CD4-positive, CD25-positive, alpha-beta regulatory T cell (primary cell): ENCODE data around the gene SCRN2. TPM values are rescaled to one million over a fixed set of nuclear protein-coding genes. Genes with fewer than 3 reads are reported as not detected.

ENCODE experiments used
- ATAC-seq, 2 donors: fragments of 150-1000 bp; cut with Tn5 transposase; one replicate each; pipeline ENCODE4 v1.10.0; 2021; ENCODE audit warnings: low read depth in 2 of 2, moderate number of reproducible peaks in 2 of 2, moderate library complexity in 1 of 2
- DNase-seq, 3 donors: peaks; one replicate each; pipeline versions ENCODE4 v3.0.0 to v3.0.0-alpha.2; 2012 to 2022; ENCODE audit warnings: mixed read lengths in 1 of 3
- H3K27ac ChIP-seq: one replicate; pipeline ENCODE4 v1.7.0; 2013; ENCODE audit warnings: mild to moderate bottlenecking, low read length; ENCODE audit not compliant: insufficient read depth, poor library complexity, severe bottlenecking
- H3K27me3 ChIP-seq: one replicate; pipeline ENCODE4 v1.7.0; 2013; ENCODE audit warnings: low read length; ENCODE audit not compliant: control insufficient read depth, insufficient read depth
- H3K36me3 ChIP-seq: one replicate; pipeline ENCODE4 v1.7.0; 2013; ENCODE audit warnings: mild to moderate bottlenecking, low read length, moderate library complexity; ENCODE audit not compliant: control insufficient read depth, insufficient read depth
- H3K4me1 ChIP-seq: 2 replicates; pipeline ENCODE4 v1.7.0; 2013; ENCODE audit warnings: mild to moderate bottlenecking, low read length; ENCODE audit not compliant: insufficient read depth, control insufficient read depth, poor library complexity, severe bottlenecking
- H3K4me3 ChIP-seq: one replicate; pipeline ENCODE4 v1.7.0; 2013; ENCODE audit warnings: low read depth, mild to moderate bottlenecking, low read length, moderate library complexity
- H3K9me3 ChIP-seq, 2 experiments: 1 replicate in 1 of 2; 2 replicates in 1 of 2; pipeline ENCODE4 v1.7.0; 2013; ENCODE audit warnings: low read length in 2 of 2, mild to moderate bottlenecking in 1 of 2, moderate library complexity in 1 of 2; ENCODE audit not compliant: control insufficient read depth in 2 of 2
- H3K27ac Mint-ChIP-seq, 3 donors: one replicate each; pipeline ENCODE4 v1.8.0; 2020 to 2022; ENCODE audit warnings: mild to moderate bottlenecking in 3 of 3, mixed read lengths in 3 of 3, moderate library complexity in 2 of 3
- H3K27me3 Mint-ChIP-seq: one replicate; pipeline ENCODE4 v1.8.0; 2022; ENCODE audit warnings: mild to moderate bottlenecking, mixed read lengths
- H3K36me3 Mint-ChIP-seq: one replicate; pipeline ENCODE4 v1.8.0; 2020; ENCODE audit warnings: mixed read lengths
- H3K4me1 Mint-ChIP-seq, 4 donors: one replicate each; pipeline ENCODE4 v1.8.0; 2020 to 2022; ENCODE audit warnings: mixed read lengths in 4 of 4, mild to moderate bottlenecking in 1 of 4
- H3K4me3 Mint-ChIP-seq, 4 donors: one replicate each; pipeline ENCODE4 v1.8.0; 2020 to 2022; ENCODE audit warnings: mild to moderate bottlenecking in 4 of 4, mixed read lengths in 4 of 4, moderate library complexity in 3 of 4
- H3K9me3 Mint-ChIP-seq, 7 donors: one replicate each; pipeline ENCODE4 v1.8.0; 2020 to 2022; ENCODE audit warnings: mixed read lengths in 7 of 7, mild to moderate bottlenecking in 3 of 7, moderate library complexity in 2 of 7
- polyA plus RNA-seq, 4 donors: library from polyadenylated mRNA; unstranded; fragments of 300-500 nt; fragmentation: Illumina TruSeq; gene quantifications; one replicate each; pipeline ENCODE4 v1.2.3, GENCODE V29; 2021
- total RNA-seq: library from RNA; stranded (reverse); gene quantifications from one replicate; pipeline ENCODE4 v1.2.3, GENCODE V29; 2022

SCRN2 gene
- total and polyA plus RNA-seq, 5 donors from 2014 or later, result 15.9 to 30.9 (median 22.0) TPM

DNA sequence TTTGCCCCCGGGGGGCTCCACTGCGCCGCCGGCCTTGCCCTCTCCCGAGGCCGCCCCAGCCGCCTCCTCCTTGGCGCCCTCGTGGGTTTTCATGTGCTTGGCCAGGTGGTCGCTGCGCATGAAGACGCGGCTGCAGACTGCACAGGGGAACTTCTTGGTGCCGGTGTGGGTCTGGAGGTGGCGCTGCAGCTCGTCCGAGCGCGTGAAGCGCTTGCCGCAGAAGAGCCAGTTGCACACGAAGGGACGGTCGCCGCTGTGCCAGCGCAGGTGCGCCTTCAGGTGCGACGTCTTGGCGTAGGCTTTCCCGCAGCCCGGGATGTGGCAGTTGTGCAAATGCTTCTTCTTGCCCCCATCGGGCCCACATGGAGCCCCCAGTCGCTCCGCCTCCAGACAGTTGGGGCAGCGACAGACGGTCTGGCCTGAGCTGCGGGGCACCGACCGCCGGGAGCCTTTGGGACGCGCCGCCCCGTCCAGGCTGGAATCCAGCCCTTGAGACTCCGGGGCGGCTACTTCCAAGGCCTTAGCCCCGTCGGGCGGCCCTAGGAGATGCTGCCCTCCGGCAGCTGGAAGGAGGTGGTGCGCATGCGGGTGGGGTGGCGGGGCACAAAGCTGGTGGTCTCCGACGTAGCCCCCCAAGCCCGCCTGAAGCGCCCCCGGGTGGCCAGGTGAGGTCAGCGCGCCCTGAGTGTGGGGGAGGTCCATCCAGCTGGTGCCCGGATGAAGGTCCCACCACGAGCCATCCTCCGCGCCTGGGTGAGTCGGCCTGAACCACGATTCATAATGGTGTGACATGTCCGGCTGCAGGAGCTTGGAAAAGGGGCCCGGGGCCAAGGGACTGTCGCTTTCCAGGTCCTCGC is 6.5 kb upstream of the SCRN2 start:
- H3K4me1 ChIP-seq, result peaks cover 32% of the 10 kb centered on the region
- no peaks in the 10 kb centered on the region for H3K9me3 ChIP-seq
- Mint-ChIP-seq H3K9me3 (peaks cover 0 to 2% (median 0%) of the 10 kb centered on the region in 7 donors), H3K27me3 (peaks cover 75% of the 10 kb centered on the region), H3K4me1 (peaks cover 0 to 33% (median 16%) of the 10 kb centered on the region in 4 donors), H3K4me3 (peak overlapping the region in 1 of 4 donors; percentile 3), H3K27ac (no peak overlapping the region), H3K36me3 (no peaks in the 10 kb centered on the region)
- H3K4me3 ChIP-seq, result no peak overlapping the region
- H3K27me3 ChIP-seq, result peaks cover 48% of the 10 kb centered on the region
- H3K27ac ChIP-seq, result no peak overlapping the region
- DNase-seq, result peak in 1 of 3 donors; percentile 45
- ATAC-seq, result no peak
- no peaks in the 10 kb centered on the region for H3K36me3 ChIP-seq

DNA sequence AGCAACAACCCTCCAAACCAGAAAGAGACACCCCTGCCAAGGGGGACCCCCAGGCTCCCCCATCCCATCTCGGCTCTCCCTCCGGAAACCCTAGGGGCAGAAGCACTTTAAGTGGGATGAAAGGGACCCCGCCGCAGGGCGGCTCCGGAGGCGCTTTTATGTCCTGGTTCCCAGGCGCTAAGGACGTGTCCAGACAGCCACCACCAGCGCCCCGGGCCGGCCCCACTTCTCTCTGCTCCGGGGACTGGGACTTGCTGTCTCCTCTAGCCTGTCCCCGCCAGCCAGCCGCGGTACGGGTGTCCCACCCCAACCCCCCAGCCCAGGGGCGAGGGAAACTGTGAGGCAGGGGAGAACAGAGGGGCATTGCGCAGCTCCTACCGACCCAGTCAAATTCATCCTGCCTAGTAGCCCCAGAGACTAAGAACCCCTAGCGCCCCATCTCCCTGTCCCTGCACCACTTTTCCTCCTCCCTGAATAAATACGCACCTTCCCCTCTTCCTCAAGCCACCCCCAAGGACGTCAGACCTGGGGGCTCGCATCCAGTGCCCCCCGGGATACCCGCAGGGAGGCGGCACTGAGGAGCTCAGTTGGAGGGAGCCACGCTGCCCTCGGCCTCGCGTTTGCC is 5.8 kb upstream of the SCRN2 start:
- H3K36me3 Mint-ChIP-seq, result no peaks in the 10 kb centered on the region
- no peaks in the 10 kb centered on the region for H3K9me3 Mint-ChIP-seq
- Histone ChIP-seq H3K27ac (no peak overlapping the region), H3K9me3 (no peaks in the 10 kb centered on the region), H3K4me3 (no peak overlapping the region), H3K27me3 (peaks cover 45% of the 10 kb centered on the region), H3K36me3 (no peaks in the 10 kb centered on the region), H3K4me1 (peaks cover 31% of the 10 kb centered on the region)
- H3K4me1 Mint-ChIP-seq, result peaks cover 0 to 31% (median 14%) of the 10 kb centered on the region in 4 donors
- H3K27me3 Mint-ChIP-seq, result peaks cover 68% of the 10 kb centered on the region
- peak overlapping the region in 1 of 4 donors; percentile 58 for H3K4me3 Mint-ChIP-seq
- ATAC-seq (no peak), DNase-seq (no peak)
- no peak overlapping the region for H3K27ac Mint-ChIP-seq

DNA sequence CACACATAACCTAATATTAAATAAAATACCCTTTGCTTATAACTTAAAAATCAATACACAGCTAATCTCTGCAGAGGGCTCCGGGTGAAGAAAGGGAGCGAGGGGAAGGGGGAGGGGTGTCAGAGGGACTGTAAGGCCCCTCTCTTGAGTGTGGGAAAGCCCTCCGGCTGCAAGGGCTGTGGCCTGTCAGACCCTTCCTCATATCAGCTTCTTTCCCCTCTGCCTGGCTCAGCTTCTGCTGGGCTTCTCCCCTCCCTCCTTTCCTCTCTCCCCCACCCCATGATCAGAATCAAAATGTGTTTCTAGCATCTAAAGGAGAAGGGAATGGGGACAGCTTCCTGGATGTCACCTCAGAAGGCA is 4.6 kb upstream of the SCRN2 start:
- Histone ChIP-seq H3K36me3 (no peaks in the 10 kb centered on the region), H3K27me3 (peaks cover 45% of the 10 kb centered on the region), H3K27ac (no peak overlapping the region), H3K4me1 (peaks cover 32% of the 10 kb centered on the region), H3K9me3 (no peaks in the 10 kb centered on the region), H3K4me3 (no peak overlapping the region)
- Mint-ChIP-seq H3K27ac (peak overlapping the region in 1 of 3 donors; percentile 63), H3K36me3 (no peaks in the 10 kb centered on the region), H3K4me3 (no peak overlapping the region), H3K9me3 (no peaks in the 10 kb centered on the region), H3K4me1 (peaks cover 0 to 37% (median 16%) of the 10 kb centered on the region in 4 donors), H3K27me3 (peaks cover 64% of the 10 kb centered on the region)
- ATAC-seq, result no peak
- DNase-seq, result no peak

DNA sequence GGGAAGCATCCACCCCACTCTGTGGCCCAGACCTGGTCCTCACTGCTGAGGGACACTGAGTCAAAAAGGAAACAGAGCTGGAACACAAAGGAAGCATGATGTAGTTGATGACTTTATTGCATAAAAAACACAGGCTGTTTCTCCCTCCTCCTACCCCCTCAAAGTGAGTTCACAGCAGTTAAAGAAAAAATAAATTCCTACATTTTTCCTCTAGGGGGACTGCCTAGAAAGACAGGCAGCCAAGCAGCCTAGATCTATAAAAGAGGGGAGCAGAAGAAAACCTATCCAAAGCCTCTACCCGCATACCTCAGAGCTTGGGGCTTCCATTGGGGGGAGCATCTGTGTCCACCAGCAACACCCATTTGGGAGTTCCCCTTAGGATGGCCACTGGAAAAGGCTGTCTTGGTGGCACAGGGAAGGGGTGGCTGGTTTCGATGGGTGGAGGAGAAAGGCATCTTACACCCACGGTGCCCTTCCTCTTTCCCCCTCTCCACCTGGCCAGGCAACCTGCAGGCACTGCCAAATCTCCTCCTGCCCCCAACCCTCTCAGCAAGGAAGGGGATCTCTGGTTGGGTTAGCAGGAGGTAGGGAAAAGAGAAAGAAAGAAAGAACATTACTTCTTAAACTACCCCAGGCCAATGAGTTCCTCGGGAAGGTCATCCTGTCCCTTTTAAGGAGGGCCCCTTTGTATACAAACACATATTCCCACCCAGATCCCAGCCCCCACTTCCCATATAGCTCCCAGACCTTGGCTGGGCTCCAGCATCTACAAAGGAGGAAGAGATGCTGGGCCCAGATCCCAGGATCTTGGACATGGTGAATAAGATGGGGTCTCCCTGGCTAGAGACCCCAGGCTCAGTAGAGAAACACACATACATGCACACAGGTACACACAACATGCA is 4.0 kb upstream of the SCRN2 start:
- Mint-ChIP-seq H3K27me3 (peaks cover 57% of the 10 kb centered on the region), H3K36me3 (no peaks in the 10 kb centered on the region), H3K4me1 (peaks cover 0 to 37% (median 19%) of the 10 kb centered on the region in 4 donors), H3K4me3 (peak overlapping the region in 1 of 4 donors; percentile 2), H3K27ac (peak overlapping the region in 1 of 3 donors; percentile 20), H3K9me3 (no peaks in the 10 kb centered on the region)
- H3K4me1 ChIP-seq, result peaks cover 32% of the 10 kb centered on the region
- peaks cover 40% of the 10 kb centered on the region for H3K27me3 ChIP-seq
- H3K4me3 ChIP-seq, result no peak overlapping the region
- H3K27ac ChIP-seq, result no peak overlapping the region
- DNase-seq, result no peak
- no peaks in the 10 kb centered on the region for H3K36me3 ChIP-seq
- no peak for ATAC-seq
- H3K9me3 ChIP-seq, result no peaks in the 10 kb centered on the region

DNA sequence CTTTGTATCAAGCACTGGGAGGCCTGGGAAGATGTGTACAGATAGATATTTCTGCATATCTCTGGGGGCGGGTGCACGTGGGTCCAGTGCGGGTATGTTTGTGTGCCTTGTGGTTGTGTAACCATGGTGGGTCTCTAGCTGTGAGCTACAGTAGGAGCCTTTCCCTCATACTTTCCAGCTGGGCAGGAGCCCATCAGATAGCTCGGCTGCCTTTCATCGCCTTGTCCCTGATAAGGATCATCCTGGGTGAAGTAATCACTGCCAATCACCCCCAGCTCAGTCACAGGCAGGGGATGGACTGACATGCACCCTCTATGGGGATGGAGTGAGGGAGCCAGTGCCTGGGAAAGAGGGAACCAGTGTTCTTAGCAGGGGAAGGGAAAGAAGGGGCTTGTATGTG is 3.2 kb upstream of the SCRN2 start:
- H3K36me3 ChIP-seq, result no peaks in the 10 kb centered on the region
- ATAC-seq (no peak), DNase-seq (no peak)
- Mint-ChIP-seq H3K27ac (no peak overlapping the region), H3K9me3 (no peaks in the 10 kb centered on the region), H3K36me3 (no peaks in the 10 kb centered on the region), H3K4me3 (peak overlapping the region in 1 of 4 donors; percentile 2), H3K4me1 (peaks cover 0 to 43% (median 20%) of the 10 kb centered on the region in 4 donors), H3K27me3 (peaks cover 49% of the 10 kb centered on the region)
- no peak overlapping the region for H3K27ac ChIP-seq
- H3K4me3 ChIP-seq, result no peak overlapping the region
- peaks cover 32% of the 10 kb centered on the region for H3K4me1 ChIP-seq
- peaks cover 32% of the 10 kb centered on the region for H3K27me3 ChIP-seq
- H3K9me3 ChIP-seq, result no peaks in the 10 kb centered on the region

DNA sequence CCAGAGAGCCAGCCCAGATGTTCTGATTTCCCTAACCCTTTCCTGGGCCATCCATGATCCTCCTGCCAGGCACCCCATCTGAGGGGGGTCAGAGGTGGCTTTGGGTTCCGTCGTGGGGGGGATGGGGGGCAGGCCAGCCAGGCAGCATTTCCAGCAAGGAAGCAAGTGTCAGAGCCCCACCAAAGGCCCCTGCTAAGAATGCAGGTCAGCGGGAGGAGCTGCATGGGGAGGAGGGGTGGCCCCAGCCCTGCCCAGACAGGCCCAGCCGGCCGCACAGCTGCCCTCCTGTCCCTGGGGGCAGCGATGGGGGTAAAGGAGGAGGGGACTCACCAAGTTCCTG is 2.3 kb upstream of the SCRN2 start:
- no peak overlapping the region for H3K4me3 ChIP-seq
- H3K4me3 Mint-ChIP-seq, result no peak overlapping the region
- peaks cover 40% of the 10 kb centered on the region for H3K27me3 Mint-ChIP-seq
- no peak overlapping the region for H3K27ac ChIP-seq
- H3K27me3 ChIP-seq, result peaks cover 24% of the 10 kb centered on the region
- peak overlapping the region in 2 of 3 donors; percentile 9 to 56 for H3K27ac Mint-ChIP-seq
- H3K36me3 ChIP-seq, result no peaks in the 10 kb centered on the region
- H3K4me1 ChIP-seq, result peaks cover 32% of the 10 kb centered on the region
- no peaks in the 10 kb centered on the region for H3K9me3 Mint-ChIP-seq
- peaks cover 0 to 41% (median 18%) of the 10 kb centered on the region in 4 donors for H3K4me1 Mint-ChIP-seq
- H3K9me3 ChIP-seq, result no peaks in the 10 kb centered on the region
- DNase-seq (no peak), ATAC-seq (no peak)
- no peaks in the 10 kb centered on the region for H3K36me3 Mint-ChIP-seq

DNA sequence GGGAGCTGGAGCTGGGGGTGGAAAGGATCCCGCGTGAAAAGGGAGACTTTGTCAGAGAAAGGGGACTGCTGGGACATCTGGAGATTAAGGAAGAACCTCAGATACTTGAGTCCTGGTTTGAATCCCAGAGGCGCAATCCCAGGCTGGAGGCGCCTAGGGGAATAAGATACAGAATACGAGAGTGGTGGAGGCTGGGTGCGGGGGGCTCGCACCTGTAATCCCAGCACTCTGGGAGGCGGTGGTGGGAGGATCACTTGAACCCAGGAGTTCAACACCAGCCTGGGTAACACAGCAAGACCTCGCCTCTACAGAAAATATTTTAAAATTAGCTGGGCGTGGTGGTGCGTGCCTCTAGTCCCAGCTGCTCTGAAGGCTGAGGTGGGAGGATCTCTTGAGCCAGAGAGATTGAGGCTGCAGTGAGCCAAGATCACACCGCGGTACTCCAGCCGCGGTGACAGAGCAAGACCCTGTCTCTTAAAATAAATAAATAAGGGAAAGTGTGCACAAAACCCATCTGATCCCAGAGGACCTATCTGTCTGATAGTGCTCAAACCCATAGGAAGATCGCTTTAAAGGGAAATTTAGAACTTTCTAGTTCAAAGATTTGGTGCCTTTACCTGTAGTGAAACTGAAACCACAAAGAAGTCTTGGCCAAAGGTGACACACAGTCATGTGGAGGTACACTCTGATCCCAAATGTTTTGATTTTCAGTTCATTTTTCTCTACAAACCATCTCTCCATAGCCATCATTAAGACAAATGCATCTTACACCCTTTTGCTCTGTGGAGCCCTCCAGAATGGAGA is 617 bp upstream of the SCRN2 start:
- Mint-ChIP-seq H3K27ac (peak overlapping the region; percentile 47 to 86 (median 52)), H3K4me1 (peaks cover 0 to 38% (median 16%) of the 10 kb centered on the region in 4 donors), H3K9me3 (no peaks in the 10 kb centered on the region), H3K27me3 (peaks cover 26% of the 10 kb centered on the region), H3K4me3 (peak overlapping the region; percentile 85 to 97 (median 94)), H3K36me3 (no peaks in the 10 kb centered on the region)
- no peaks in the 10 kb centered on the region for H3K9me3 ChIP-seq
- no peak overlapping the region for H3K4me3 ChIP-seq
- H3K36me3 ChIP-seq, result peaks cover 4% of the 10 kb centered on the region
- no peak for ATAC-seq
- H3K27ac ChIP-seq, result no peak overlapping the region
- H3K27me3 ChIP-seq, result peaks cover 20% of the 10 kb centered on the region
- peak in 1 of 3 donors; percentile 45 for DNase-seq
- peaks cover 21% of the 10 kb centered on the region for H3K4me1 ChIP-seq
